GM18858 (cell line): ENCODE data around the gene RBM20.
"Not testable (repeated sequence)": the region's sequence is repeated elsewhere in the genome, so short reads cannot be mapped to it uniquely, and the experiment has no call there.

Experiments used
- ATAC-seq: cut with Tn5 transposase; IDR thresholded peaks from one replicate; pipeline ENCODE4 v1.9.1; 2021; ENCODE audit not compliant: unreplicated experiment

The RBM20 gene

GRCh38 chr10:110758128-110758765 is 114.1 kb downstream of the RBM20 start:
- ATAC-seq = no peak

DNA sequence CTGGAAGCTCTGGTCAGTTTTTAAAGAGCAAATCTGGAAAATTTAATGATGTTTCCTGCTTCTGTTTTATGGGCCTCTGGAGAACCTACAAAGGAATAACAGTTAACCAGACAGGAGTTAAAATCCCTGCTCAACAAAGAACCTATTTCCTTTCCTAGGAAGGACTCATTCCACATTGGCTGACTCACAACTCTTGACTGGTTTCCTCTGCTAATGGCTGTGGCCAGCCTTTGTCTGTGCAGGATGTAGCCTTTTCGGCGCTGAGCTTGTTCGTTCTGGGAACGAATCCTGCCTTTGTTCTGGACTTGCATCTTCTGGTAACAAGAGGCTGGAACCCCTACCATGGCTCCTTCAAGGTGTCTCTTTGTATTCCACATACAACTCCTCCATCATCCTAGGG is 114.8 kb downstream of the RBM20 start:
- no peak for ATAC-seq

DNA sequence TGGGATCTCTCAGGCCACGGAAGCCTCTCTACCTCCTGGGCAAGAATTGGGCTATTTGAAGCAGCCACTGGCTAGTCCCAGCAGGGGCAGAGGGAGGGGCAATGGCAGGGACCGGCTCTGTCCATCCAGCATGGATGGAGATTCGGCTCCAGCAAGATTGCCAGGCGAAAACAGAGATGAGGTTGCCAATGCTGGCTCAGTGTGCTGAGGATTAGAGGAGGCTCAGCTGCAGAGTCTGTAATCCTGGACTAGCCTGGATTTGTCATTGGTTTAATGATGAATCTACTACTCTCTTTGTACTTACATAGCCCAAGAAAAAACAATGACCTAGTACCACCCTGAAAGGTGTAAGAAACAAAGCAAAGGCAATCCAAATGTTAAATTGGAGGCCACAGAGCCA is 115.4 kb downstream of the RBM20 start:
- ATAC-seq = no peak

DNA sequence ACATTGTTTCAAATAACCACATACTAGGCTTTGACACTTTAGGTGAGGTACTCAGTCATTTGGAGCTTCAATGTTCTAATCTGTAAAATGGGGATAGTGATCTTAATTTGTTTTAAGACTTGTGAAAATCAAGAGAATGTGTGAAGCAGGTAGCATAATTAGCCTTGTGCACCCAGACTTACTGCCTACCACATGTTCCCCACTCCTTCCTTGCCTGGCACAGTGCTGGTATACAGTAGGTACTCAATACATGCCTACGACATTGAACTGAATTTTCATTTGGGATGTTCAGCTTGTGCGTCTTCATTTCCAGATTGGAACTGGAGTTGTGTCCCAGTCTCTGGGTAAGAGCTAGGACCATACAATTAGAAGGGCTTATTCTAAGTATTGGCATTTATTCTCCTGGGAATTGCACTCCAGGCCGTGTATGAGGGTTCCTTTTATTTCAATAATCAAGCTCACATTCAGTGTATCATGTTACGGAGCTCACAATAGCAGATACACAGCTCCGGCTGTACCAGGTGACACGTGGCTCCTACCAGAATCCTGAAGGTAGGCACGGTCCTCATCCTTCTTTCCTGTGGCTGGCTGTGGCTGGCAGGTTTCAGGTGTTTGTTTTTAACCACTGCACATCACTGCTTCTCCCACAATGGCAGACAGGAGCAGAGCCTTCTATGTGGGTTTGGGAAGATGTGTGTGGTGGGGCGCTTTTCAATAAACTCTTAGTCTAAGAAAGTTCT is 118.1 kb downstream of the RBM20 start:
- no peak for ATAC-seq

DNA sequence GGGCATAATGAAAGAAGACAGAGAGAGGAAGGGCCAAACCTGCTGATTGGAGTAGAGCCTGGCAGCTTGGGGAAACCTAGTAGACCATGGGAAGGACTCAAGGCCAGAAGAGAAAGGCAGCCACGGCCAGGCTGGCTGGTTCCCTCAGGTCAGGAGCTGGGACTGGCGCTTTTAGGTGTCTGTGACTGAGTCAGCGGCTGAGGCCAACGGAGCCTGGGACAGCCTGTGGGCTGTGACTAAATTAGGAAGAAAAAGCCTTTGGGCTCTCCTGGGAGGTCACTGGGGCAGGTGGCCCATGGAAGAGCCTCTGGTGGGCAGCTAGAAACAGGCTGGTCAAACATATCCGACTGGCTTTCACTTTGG is 118.7 kb downstream of the RBM20 start:
- ATAC-seq = no peak

- ATAC-seq = no peak
Observed at GRCh38 chr10:110764378-110764777, 120.2 kb downstream of the RBM20 start.

DNA sequence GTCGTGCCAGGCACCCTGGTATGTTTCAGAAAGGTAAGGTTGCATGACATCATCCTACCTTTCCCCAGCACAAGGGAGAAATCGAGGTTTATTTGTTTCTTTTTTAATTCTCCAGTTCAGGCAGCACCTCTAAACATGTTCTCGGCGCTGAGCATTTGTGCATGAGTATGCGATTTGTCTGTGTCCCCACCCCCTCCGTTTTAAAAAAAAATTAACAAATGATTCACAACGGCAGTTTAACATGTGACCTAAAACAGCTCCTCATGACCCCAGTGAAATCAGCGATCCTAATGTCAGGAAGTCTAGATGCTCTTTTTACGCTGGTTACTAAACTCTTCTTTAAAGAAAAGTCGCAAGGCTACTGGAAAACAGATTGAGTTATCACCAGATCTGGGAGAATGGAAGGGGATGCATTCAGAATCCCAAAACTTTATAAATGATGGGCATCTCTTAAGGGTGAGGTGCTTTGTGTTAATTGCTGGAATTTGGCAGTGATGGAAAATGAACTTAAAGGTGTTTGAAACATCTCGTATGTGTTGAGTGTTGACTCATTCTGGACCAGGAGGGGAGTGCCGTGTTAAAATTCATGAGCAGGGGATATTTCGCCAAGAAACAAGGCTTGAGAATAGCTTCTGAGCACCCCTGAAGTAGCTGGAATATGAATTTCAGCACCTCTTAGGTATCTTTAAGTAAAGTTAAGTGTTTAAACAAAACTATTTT is 120.8 kb downstream of the RBM20 start:
- no peak for ATAC-seq

DNA sequence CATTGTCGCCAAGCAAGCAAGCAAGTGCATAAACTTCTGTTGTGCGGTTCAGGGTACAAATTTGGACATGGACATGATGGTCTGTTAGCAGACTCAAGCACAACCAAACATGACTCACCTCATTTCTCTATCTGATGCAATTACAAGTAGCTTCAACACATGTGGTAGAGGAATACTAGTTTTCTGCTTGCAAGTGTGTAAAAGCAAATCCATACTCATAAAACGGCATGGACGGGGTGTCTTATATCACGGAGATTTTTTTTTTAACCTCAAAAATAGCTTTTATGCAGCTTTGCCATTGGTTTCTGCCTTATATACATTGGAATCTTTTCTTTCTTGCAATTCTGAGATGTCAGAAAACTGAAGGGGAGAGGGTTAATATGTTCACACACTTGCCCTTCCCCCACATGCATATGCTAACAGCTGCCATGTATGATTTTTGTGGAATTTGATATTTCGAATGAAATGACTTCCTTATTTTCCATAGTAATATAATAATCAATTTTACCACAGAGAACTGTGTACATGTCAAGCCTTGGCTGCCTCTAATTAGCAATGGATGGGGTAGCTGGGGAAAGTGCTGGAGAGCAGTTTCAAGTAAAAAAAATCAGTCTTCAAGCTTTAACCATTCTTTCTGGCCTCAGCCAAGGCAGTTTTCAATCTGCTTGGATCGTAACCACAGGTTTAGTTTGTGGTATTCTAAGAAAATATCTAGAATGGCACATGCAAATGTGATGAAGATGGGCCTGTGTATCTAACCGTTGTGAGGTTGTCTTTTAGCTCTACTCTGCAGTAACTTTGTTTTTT is 121.6 kb downstream of the RBM20 start:
- no peak for ATAC-seq

- not testable (repeated sequence) for ATAC-seq
Observed at GRCh38 chr10:110767601-110768000, 123.5 kb downstream of the RBM20 start.

GRCh38 chr10:110770243-110770642 is 126.1 kb downstream of the RBM20 start:
- ATAC-seq = no peak

- no peak for ATAC-seq
Observed at GRCh38 chr10:110771486-110771885, 127.3 kb downstream of the RBM20 start.

DNA sequence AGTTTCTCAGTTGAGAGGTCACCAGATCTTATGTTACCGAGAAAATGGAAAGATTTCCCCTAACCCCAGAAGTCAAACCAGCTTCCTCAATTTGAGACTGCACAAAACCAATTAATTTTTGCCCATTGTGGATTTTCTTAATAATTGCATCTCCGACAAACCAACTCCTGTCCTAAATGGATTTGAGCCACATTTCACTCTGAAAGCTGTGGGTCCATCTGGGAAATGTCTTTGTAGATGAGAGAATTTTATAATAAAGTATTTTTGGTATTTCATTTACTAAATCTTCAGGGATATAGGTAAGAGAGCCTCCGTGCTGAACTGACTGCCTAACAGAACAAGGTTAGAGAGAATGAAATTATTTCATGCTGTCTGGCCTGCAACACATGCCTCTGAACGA is 127.9 kb downstream of the RBM20 start:
- ATAC-seq = no peak

GRCh38 chr10:110772454-110773025 is 128.4 kb downstream of the RBM20 start:
- no peak for ATAC-seq

- no peak for ATAC-seq
Observed at GRCh38 chr10:110773693-110774068, 129.5 kb downstream of the RBM20 start.

GRCh38 chr10:110774069-110775019 is 130.2 kb downstream of the RBM20 start:
- peak; percentile 96 for ATAC-seq

DNA sequence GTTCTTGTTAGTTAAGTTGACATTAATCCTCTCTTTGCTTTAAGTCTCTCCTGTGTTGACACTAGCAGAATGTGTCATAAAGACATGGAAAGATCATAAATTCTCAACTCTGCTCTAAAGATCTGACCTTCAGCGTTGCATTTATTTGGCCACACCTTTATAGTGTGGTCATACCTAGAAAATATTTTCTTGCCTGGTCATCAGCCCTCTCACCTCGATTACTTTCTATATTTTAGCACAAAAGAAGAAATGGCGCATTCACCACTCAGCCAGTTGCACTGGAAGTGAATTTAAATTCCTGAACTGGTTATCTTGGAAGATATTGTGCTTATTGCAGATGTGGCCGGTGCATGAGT is 130.9 kb downstream of the RBM20 start:
- ATAC-seq = no peak

- ATAC-seq = no peak
Observed at GRCh38 chr10:110775406-110775805, 131.3 kb downstream of the RBM20 start.

DNA sequence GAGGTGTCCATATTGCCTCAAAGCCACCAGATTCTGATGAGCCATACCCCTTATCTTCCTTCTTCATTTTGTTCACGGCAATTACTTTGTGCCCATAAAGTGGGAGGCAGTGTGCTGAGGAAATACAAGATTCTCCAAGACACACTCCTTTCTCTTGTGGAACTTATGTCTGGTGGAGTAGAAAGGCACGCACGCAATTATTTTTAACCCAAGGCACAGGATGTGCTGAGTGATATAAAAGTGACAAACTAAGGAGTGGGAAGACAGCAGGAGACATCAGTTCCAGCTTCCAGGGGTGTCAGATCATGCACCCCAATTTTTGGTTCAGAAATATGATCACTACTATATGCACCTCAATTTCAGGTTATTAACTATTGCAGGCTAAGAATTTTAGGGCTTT is 132.9 kb downstream of the RBM20 start:
- no peak for ATAC-seq

- ATAC-seq = no peak
Observed at GRCh38 chr10:110777661-110778060, 133.5 kb downstream of the RBM20 start.

GRCh38 chr10:110778211-110778610 is 134.1 kb downstream of the RBM20 start:
- ATAC-seq = no peak
